ENCODE measurements around the gene RGS9. TPM values are rescaled to one million over a fixed set of nuclear protein-coding genes. Genes with fewer than 3 reads are reported as not detected.

The RGS9 gene
- total RNA-seq, 2 experiments from 2014 or later = 1.6 to 1.8 TPM

- H3K27me3 Mint-ChIP-seq = peaks cover 10% of the 10 kb centered on the region
- peaks cover 31% of the 10 kb centered on the region for H3K4me1 Mint-ChIP-seq
Observed at GRCh38 chr17:65231662-65232335, 94.6 kb downstream of the RGS9 start.

GRCh38 chr17:65235284-65235683, 98.1 kb downstream of the RGS9 start:
- intact Hi-C loops (cut with DNase I, micrococcal nuclease) = no loop called here
- H3K4me1 Mint-ChIP-seq = peaks cover 5% of the 10 kb centered on the region
- H3K9me3 Mint-ChIP-seq (ENCODE audit: low read depth) = no peaks in the 10 kb centered on the region
- ATAC-seq (peak; percentile 55), DNase-seq (no peak)
- ChIA-PET POLR2A (no interaction called here), CTCF (no interaction called here)
- H3K36me3 Mint-ChIP-seq (ENCODE audit: low read depth) = no peaks in the 10 kb centered on the region
- H3K27me3 Mint-ChIP-seq = peaks cover 2% of the 10 kb centered on the region
- H3K4me3 Mint-ChIP-seq = no peak overlapping the region
- no peak overlapping the region for H3K27ac Mint-ChIP-seq

More at GRCh38 chr17:65231662-65232335, 94.6 kb downstream of the RGS9 start:
- DNase-seq (peak; percentile 70), ATAC-seq (peak; percentile 25)
- Mint-ChIP-seq H3K4me3 (no peak overlapping the region), H3K36me3 (ENCODE audit: low read depth) (no peaks in the 10 kb centered on the region), H3K27ac (no peak overlapping the region), H3K9me3 (ENCODE audit: low read depth) (no peaks in the 10 kb centered on the region)
- POLR2A ChIA-PET = interaction anchor here (0.7 kb wide), 1 partner anchor 90 kb away, joined by 4 read pairs; no protein-coding TSS in a partner anchor
- intact Hi-C loops (cut with DNase I, micrococcal nuclease) = loop anchor here (1.0 to 5.0 kb wide), 7 partner anchors 63 to 934 kb away; no protein-coding TSS in a partner anchor
- CTCF ChIA-PET = interaction anchor here (0.6 to 2.5 kb wide), 30 partner anchors 8 to 936 kb away, joined by 3 to 24 read pairs (median 3); no protein-coding TSS in a partner anchor

GRCh38 chr17:65236321-65236720, 99.2 kb downstream of the RGS9 start:
- Mint-ChIP-seq H3K9me3 (ENCODE audit: low read depth) (no peaks in the 10 kb centered on the region), H3K27me3 (peaks cover 2% of the 10 kb centered on the region), H3K4me3 (no peak overlapping the region), H3K27ac (no peak overlapping the region), H3K4me1 (peaks cover 4% of the 10 kb centered on the region), H3K36me3 (ENCODE audit: low read depth) (no peaks in the 10 kb centered on the region)
- ATAC-seq (no peak), DNase-seq (no peak)
- intact Hi-C loops (cut with DNase I, micrococcal nuclease) = no loop called here
- ChIA-PET POLR2A (no interaction called here), CTCF (interaction anchor here (0.6 kb wide), 1 partner anchor 959 kb away, joined by 3 read pairs; no protein-coding TSS in a partner anchor)

- no peaks in the 10 kb centered on the region for H3K36me3 Mint-ChIP-seq (ENCODE audit: low read depth)
- H3K4me3 Mint-ChIP-seq = no peak overlapping the region
- ATAC-seq (peak; percentile 63), DNase-seq (peak; percentile 36)
- intact Hi-C loops (cut with DNase I, micrococcal nuclease) = no loop called here
- H3K27me3 Mint-ChIP-seq = peaks cover 11% of the 10 kb centered on the region
- H3K4me1 Mint-ChIP-seq = peaks cover 6% of the 10 kb centered on the region
- ChIA-PET POLR2A (no interaction called here), CTCF (interaction anchor here (1.2 kb wide), 1 partner anchor 12 kb away, joined by 3 read pairs; no protein-coding TSS in a partner anchor)
- H3K9me3 Mint-ChIP-seq (ENCODE audit: low read depth) = no peaks in the 10 kb centered on the region
- no peak overlapping the region for H3K27ac Mint-ChIP-seq
Observed at GRCh38 chr17:65243838-65244625, 106.9 kb downstream of the RGS9 start.

- H3K27me3 Mint-ChIP-seq = peaks cover 21% of the 10 kb centered on the region
- H3K9me3 Mint-ChIP-seq (ENCODE audit: low read depth) = no peaks in the 10 kb centered on the region
- H3K4me3 Mint-ChIP-seq = no peak overlapping the region
- no peak overlapping the region for H3K27ac Mint-ChIP-seq
- H3K36me3 Mint-ChIP-seq (ENCODE audit: low read depth) = no peaks in the 10 kb centered on the region
- DNase-seq (no peak), ATAC-seq (no peak)
- intact Hi-C loops (cut with DNase I, micrococcal nuclease) = no loop called here
- POLR2A ChIA-PET = no interaction called here
- CTCF ChIA-PET = no interaction called here
- peaks cover 6% of the 10 kb centered on the region for H3K4me1 Mint-ChIP-seq
Observed at GRCh38 chr17:65246252-65246651, 109.1 kb downstream of the RGS9 start.

GRCh38 chr17:65249774-65250173, 112.6 kb downstream of the RGS9 start:
- Mint-ChIP-seq H3K4me3 (no peak overlapping the region), H3K27me3 (peaks cover 27% of the 10 kb centered on the region), H3K27ac (no peak overlapping the region), H3K9me3 (ENCODE audit: low read depth) (no peaks in the 10 kb centered on the region), H3K4me1 (no peaks in the 10 kb centered on the region), H3K36me3 (ENCODE audit: low read depth) (no peaks in the 10 kb centered on the region)
- ChIA-PET POLR2A (no interaction called here), CTCF (interaction anchor here (0.7 to 1.1 kb wide), 2 partner anchors 8 to 444 kb away, joined by 3 to 4 read pairs; no protein-coding TSS in a partner anchor)
- no peak for DNase-seq
- intact Hi-C loops (cut with DNase I, micrococcal nuclease) = no loop called here
- ATAC-seq = no peak

- H3K4me1 Mint-ChIP-seq = no peaks in the 10 kb centered on the region
- intact Hi-C loops (cut with DNase I, micrococcal nuclease) = no loop called here
- ChIA-PET CTCF (interaction anchor here (1.1 kb wide), 1 partner anchor 910 kb away, joined by 4 read pairs; no protein-coding TSS in a partner anchor), POLR2A (no interaction called here)
- no peak overlapping the region for H3K27ac Mint-ChIP-seq
- H3K27me3 Mint-ChIP-seq = peaks cover 25% of the 10 kb centered on the region
- no peaks in the 10 kb centered on the region for H3K36me3 Mint-ChIP-seq (ENCODE audit: low read depth)
- peaks cover 6% of the 10 kb centered on the region for H3K9me3 Mint-ChIP-seq (ENCODE audit: low read depth)
- DNase-seq = no peak
- no peak overlapping the region for H3K4me3 Mint-ChIP-seq
- ATAC-seq = no peak
Observed at GRCh38 chr17:65254166-65254565, 117.0 kb downstream of the RGS9 start.

GRCh38 chr17:65259281-65259680, 122.1 kb downstream of the RGS9 start:
- ChIA-PET POLR2A (no interaction called here), CTCF (no interaction called here)
- Mint-ChIP-seq H3K27me3 (peaks cover 8% of the 10 kb centered on the region), H3K9me3 (ENCODE audit: low read depth) (peaks cover 6% of the 10 kb centered on the region), H3K36me3 (ENCODE audit: low read depth) (no peaks in the 10 kb centered on the region), H3K4me3 (no peak overlapping the region), H3K27ac (no peak overlapping the region), H3K4me1 (peaks cover 10% of the 10 kb centered on the region)
- ATAC-seq = no peak
- intact Hi-C loops (cut with DNase I, micrococcal nuclease) = no loop called here
- no peak for DNase-seq

GRCh38 chr17:65259696-65260485, 122.7 kb downstream of the RGS9 start:
- POLR2A ChIA-PET = no interaction called here
- Mint-ChIP-seq H3K36me3 (ENCODE audit: low read depth) (no peaks in the 10 kb centered on the region), H3K27me3 (peaks cover 8% of the 10 kb centered on the region), H3K27ac (no peak overlapping the region), H3K4me3 (no peak overlapping the region), H3K9me3 (ENCODE audit: low read depth) (peaks cover 6% of the 10 kb centered on the region), H3K4me1 (peaks cover 10% of the 10 kb centered on the region)
- DNase-seq = no peak
- ATAC-seq = no peak
- intact Hi-C loops (cut with DNase I, micrococcal nuclease) = no loop called here
- CTCF ChIA-PET = no interaction called here

- CTCF ChIA-PET = no interaction called here
- H3K4me1 Mint-ChIP-seq = peaks cover 16% of the 10 kb centered on the region
- no peak overlapping the region for H3K4me3 Mint-ChIP-seq
- POLR2A ChIA-PET = interaction anchor here (0.6 kb wide), 1 partner anchor 490 kb away, joined by 6 read pairs; no protein-coding TSS in a partner anchor
- intact Hi-C loops (cut with DNase I, micrococcal nuclease) = no loop called here
- H3K27ac Mint-ChIP-seq = no peak overlapping the region
- no peak for ATAC-seq
- H3K27me3 Mint-ChIP-seq = peaks cover 8% of the 10 kb centered on the region
- H3K36me3 Mint-ChIP-seq (ENCODE audit: low read depth) = no peaks in the 10 kb centered on the region
- H3K9me3 Mint-ChIP-seq (ENCODE audit: low read depth) = peaks cover 7% of the 10 kb centered on the region
- DNase-seq = no peak
Observed at GRCh38 chr17:65260626-65261025, 123.5 kb downstream of the RGS9 start.

- POLR2A ChIA-PET = interaction anchor here (0.6 kb wide), 1 partner anchor 489 kb away, joined by 6 read pairs; no protein-coding TSS in a partner anchor
- H3K27me3 Mint-ChIP-seq = peaks cover 8% of the 10 kb centered on the region
- H3K9me3 Mint-ChIP-seq (ENCODE audit: low read depth) = peaks cover 8% of the 10 kb centered on the region
- H3K36me3 Mint-ChIP-seq (ENCODE audit: low read depth) = no peaks in the 10 kb centered on the region
- CTCF ChIA-PET = no interaction called here
- intact Hi-C loops (cut with DNase I, micrococcal nuclease) = no loop called here
- peaks cover 19% of the 10 kb centered on the region for H3K4me1 Mint-ChIP-seq
- no peak overlapping the region for H3K27ac Mint-ChIP-seq
- ATAC-seq (no peak), DNase-seq (no peak)
- H3K4me3 Mint-ChIP-seq = no peak overlapping the region
Observed at GRCh38 chr17:65261152-65261551, 124.0 kb downstream of the RGS9 start.
